HAP-1 (cell line): ENCODE measurements around the gene GGCX.

Experiments used
- DNase-seq, 2 experiments: peaks; one replicate each; pipeline ENCODE4 v3.0.0-alpha.2; 2016 to 2020; ENCODE audit warnings: low spot score in 2 of 2
- H3K27me3 ChIP-seq: fragments of 250-450 bp; sonication (Bioruptor Pico); 2 replicates; pipeline ENCODE4 v1.5.1; 2020; ENCODE audit warnings: low read depth, mild to moderate bottlenecking, moderate library complexity
- H3K36me3 ChIP-seq: fragments of 250-450 bp; sonication (Bioruptor Pico); replicated peaks from 2 replicates; pipeline ENCODE4 v1.5.1; 2020; ENCODE audit warnings: mild to moderate bottlenecking
- H3K4me1 ChIP-seq: fragments of 250-450 bp; sonication (Bioruptor Pico); 2 replicates; pipeline ENCODE4 v1.5.1; 2020; ENCODE audit warnings: mild to moderate bottlenecking
- H3K4me3 ChIP-seq: fragments of 250-450 bp; sonication (Bioruptor Pico); 2 replicates; pipeline ENCODE4 v1.5.1; 2020; ENCODE audit warnings: mild to moderate bottlenecking, moderate library complexity
- H3K9me3 ChIP-seq: fragments of 250-450 bp; sonication (Bioruptor Pico); 2 replicates; pipeline ENCODE4 v1.5.1; 2020; ENCODE audit warnings: mild to moderate bottlenecking, moderate library complexity
- in situ Hi-C: fragments of 300-500 bp; cut with MboI; formaldehyde crosslinking; loops from 3 replicates; pipeline ENCODE4 v1.14.3; 2020; ENCODE audit warnings: low sequenced_read_pairs, inconsistent platforms, mixed read lengths

Gene GGCX

GRCh38 chr2:85589181-85589580, 27.9 kb upstream of the GGCX start:
- Histone ChIP-seq H3K4me3 (no peak overlapping the region), H3K27me3 (0 out of 2 replicates have a peak, but pooled peaks cover 2% of the 10 kb centered on the region), H3K4me1 (no peaks in the 10 kb centered on the region), H3K9me3 (no peaks in the 10 kb centered on the region), H3K36me3 (no peaks in the 10 kb centered on the region)
- no peak for DNase-seq
- in situ Hi-C loops = no loop called here

DNA sequence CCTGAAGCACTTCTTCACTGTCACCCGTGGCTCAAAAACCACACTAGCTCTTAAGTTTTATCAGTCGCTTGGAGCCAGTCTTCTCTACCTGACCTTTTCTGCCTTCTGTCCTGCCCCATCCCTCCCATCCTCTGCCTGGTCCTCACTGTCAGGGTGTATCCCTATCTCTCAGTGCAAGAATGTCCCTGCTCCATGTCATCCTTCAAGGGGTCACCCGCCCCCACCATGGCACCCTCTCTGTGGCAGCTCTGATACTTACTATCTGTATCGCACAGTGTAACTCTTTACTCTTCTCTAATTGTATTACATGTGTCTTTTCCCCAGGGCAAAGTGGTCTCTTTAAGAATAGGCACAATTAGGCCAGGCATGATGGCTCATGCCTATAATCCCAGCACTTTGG, 27.4 kb upstream of the GGCX start:
- in situ Hi-C loops = no loop called here

GRCh38 chr2:85588236-85588635, 26.9 kb upstream of the GGCX start:
- in situ Hi-C loops = no loop called here
- no peaks in the 10 kb centered on the region for H3K4me1 ChIP-seq

More for the DNA sequence above, 27.4 kb upstream of the GGCX start:
- no peaks in the 10 kb centered on the region for H3K4me1 ChIP-seq
- no peaks in the 10 kb centered on the region for H3K36me3 ChIP-seq
- no peak for DNase-seq
- no peak overlapping the region for H3K4me3 ChIP-seq
- no peaks in the 10 kb centered on the region for H3K9me3 ChIP-seq
- 0 out of 2 replicates have a peak, but pooled peaks cover 2% of the 10 kb centered on the region for H3K27me3 ChIP-seq

GRCh38 chr2:85585781-85586105, 24.4 kb upstream of the GGCX start:
- Histone ChIP-seq H3K4me1 (no peaks in the 10 kb centered on the region), H3K4me3 (no peak overlapping the region), H3K36me3 (no peaks in the 10 kb centered on the region), H3K27me3 (peaks cover 2% of the 10 kb centered on the region; the same call in 1 of the 2 replicates), H3K9me3 (no peaks in the 10 kb centered on the region)
- DNase-seq = no peak
- in situ Hi-C loops = no loop called here

More at GRCh38 chr2:85588236-85588635, 26.9 kb upstream of the GGCX start:
- DNase-seq = no peak
- no peak overlapping the region for H3K4me3 ChIP-seq
- no peaks in the 10 kb centered on the region for H3K9me3 ChIP-seq
- H3K36me3 ChIP-seq = no peaks in the 10 kb centered on the region
- H3K27me3 ChIP-seq = peaks cover 2% of the 10 kb centered on the region; the same call in 1 of the 2 replicates

DNA sequence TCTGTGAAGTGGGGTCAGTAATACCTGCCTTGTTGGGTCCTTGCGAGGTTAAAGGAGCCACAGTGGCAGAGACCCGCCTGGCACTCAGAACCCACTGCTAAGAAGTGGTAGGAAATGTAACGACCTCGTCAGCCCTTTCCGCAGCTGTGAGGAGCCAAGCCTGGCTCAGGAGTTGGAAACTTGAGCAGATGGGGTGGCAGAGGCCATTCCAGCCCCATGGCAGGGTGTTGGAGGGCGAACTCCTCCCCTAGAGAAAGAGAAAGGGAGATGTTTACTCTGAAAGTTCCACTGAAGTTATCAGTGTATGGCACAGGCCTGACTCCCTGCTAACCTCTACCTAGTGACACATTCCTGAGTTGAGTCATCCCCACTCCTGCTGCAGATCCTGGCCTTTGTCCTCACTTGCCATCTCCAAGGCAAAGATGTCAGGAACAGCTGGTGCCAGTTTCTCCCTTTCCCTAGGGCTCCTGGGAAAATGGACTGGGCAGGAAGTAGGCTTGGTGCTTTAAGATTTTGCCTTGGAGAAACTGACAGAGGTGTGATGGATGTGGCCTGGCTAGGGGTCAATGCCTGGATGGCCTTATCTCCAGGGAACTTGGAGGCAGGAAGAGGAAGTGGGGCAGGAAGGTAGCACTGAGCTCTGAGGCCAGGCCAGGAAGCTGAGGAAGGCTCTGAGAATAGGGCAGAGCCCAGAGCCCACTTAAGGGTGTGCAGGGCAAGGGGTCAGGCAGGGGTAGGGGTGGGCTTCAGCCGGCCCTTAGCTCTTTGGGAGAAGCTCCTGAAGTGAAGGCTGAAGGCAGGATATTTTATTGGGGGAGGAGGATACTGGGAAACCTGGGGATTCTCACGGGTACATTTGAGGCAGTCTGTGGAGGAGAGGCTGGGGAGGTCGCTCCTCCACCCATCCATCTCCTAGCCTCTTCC, 23.8 kb upstream of the GGCX start:
- DNase-seq = no peak
- in situ Hi-C loops = no loop called here
- Histone ChIP-seq H3K27me3 (peaks cover 2% of the 10 kb centered on the region; the same call in 1 of the 2 replicates), H3K36me3 (no peaks in the 10 kb centered on the region), H3K4me1 (no peaks in the 10 kb centered on the region), H3K9me3 (no peaks in the 10 kb centered on the region), H3K4me3 (no peak overlapping the region)

DNA sequence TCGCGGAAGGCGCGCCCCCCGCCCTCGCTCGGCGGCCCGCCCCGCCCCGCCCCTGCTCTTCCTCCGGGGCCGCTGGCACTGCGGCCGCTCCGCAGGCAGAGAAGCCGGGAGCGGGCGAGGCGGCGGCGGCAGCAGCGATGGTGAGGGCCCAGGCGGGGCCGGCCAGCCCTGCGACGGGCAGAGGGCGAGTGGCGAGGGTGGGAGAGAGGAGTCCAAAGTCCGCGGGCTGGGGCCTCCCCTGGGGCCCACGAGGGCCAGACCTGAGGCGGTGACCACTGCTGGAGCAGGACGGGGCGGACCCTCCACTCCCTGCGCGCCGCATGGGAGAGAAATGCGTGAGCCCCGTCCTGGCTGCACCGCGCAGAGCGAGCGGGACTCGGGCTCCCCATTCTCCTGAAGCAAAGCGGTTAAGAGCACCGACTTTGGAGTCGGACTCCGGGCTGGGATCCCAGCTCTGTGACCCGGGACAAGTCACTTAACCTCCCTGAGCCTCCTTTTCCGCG, 23.1 kb upstream of the GGCX start, which contains the start of gene VAMP5:
Gene VAMP5, plus strand, starts transcription at position 78 of the 503 bp plus-strand sequence. Its CDS starts 60 bp downstream, at position 138.
- no peak within 1 kb of the TSS for H3K4me3 ChIP-seq
- H3K27me3 ChIP-seq = peaks cover 2% of the 10 kb centered on the region; the same call in 1 of the 2 replicates
- H3K9me3 ChIP-seq = no peaks in the 10 kb centered on the region
- in situ Hi-C loops = no loop called here
- no peak for DNase-seq
- no peaks in the 10 kb centered on the region for H3K36me3 ChIP-seq
- no peaks in the 10 kb centered on the region for H3K4me1 ChIP-seq

- DNase-seq = no peak
- Histone ChIP-seq H3K4me3 (no peak overlapping the region), H3K9me3 (no peaks in the 10 kb centered on the region), H3K36me3 (no peaks in the 10 kb centered on the region), H3K4me1 (no peaks in the 10 kb centered on the region), H3K27me3 (peaks cover 2% of the 10 kb centered on the region; the same call in 1 of the 2 replicates)
- in situ Hi-C loops = no loop called here
These were observed 22.5 kb upstream of the GGCX start for GRCh38 chr2:85583667-85584353.

DNA sequence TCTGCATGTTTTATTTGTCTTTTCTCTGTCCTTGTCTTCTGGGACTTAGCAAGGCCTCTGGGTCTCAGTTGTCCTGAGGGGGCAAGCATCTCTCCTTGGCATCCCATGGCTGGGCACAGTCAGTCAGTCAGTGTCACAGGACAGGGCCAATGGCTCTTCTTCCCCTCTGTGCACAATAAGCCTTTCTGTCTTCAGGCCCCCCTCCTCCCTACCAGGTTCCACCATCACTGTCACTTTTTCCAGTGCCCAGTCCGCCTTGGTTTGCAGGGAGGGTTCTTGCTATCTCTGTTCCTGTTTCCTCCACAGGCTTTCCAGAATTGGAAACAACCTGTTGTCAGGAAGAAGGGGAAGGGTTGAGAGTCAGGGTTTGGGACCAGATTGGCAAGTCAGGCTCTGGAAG, 21.2 kb upstream of the GGCX start:
- peaks cover 2% of the 10 kb centered on the region; the same call in 1 of the 2 replicates for H3K27me3 ChIP-seq

DNA sequence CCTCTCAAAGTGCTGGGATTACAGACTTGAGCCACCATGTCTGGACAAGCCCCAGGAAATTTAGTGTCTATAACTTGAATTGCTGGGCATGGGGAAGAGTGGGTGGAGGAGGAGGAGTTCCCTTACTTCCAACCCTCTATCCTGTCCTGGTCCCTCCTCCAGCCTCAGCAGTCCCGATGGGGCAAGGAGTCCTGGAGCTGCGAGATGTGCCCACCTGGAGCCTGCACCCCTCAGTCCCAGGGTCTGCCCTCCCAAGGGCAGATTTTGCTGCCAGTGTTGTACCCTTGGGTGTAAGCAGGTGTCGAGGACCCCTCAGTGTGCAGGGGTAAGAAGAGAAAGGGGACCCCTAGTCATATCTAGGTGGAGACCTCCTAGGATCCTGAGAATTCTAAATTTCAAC, 18.9 kb upstream of the GGCX start:
- in situ Hi-C loops = no loop called here
- H3K4me3 ChIP-seq = no peak overlapping the region

More for the DNA sequence above, 21.2 kb upstream of the GGCX start:
- Histone ChIP-seq H3K9me3 (no peaks in the 10 kb centered on the region), H3K4me3 (no peak overlapping the region), H3K36me3 (no peaks in the 10 kb centered on the region), H3K4me1 (no peaks in the 10 kb centered on the region)
- no peak for DNase-seq
- in situ Hi-C loops = no loop called here

GRCh38 chr2:85579266-85579935, 18.1 kb upstream of the GGCX start:
- DNase-seq = no peak
- no peaks in the 10 kb centered on the region for H3K36me3 ChIP-seq
- in situ Hi-C loops = no loop called here

More for the DNA sequence above, 18.9 kb upstream of the GGCX start:
- Histone ChIP-seq H3K27me3 (no peaks in the 10 kb centered on the region; the same call in 1 of the 2 replicates), H3K4me1 (no peaks in the 10 kb centered on the region), H3K36me3 (no peaks in the 10 kb centered on the region), H3K9me3 (no peaks in the 10 kb centered on the region)
- no peak for DNase-seq

GRCh38 chr2:85578243-85579180, 17.2 kb upstream of the GGCX start:
- no peak for DNase-seq
- Histone ChIP-seq H3K9me3 (no peaks in the 10 kb centered on the region), H3K27me3 (no peaks in the 10 kb centered on the region; the same call in 1 of the 2 replicates), H3K4me3 (no peak overlapping the region), H3K4me1 (no peaks in the 10 kb centered on the region), H3K36me3 (no peaks in the 10 kb centered on the region)
- in situ Hi-C loops = no loop called here

More at GRCh38 chr2:85579266-85579935, 18.1 kb upstream of the GGCX start:
- no peaks in the 10 kb centered on the region for H3K9me3 ChIP-seq
- no peak overlapping the region for H3K4me3 ChIP-seq
- no peaks in the 10 kb centered on the region for H3K4me1 ChIP-seq
- H3K27me3 ChIP-seq = no peaks in the 10 kb centered on the region; the same call in 1 of the 2 replicates

DNA sequence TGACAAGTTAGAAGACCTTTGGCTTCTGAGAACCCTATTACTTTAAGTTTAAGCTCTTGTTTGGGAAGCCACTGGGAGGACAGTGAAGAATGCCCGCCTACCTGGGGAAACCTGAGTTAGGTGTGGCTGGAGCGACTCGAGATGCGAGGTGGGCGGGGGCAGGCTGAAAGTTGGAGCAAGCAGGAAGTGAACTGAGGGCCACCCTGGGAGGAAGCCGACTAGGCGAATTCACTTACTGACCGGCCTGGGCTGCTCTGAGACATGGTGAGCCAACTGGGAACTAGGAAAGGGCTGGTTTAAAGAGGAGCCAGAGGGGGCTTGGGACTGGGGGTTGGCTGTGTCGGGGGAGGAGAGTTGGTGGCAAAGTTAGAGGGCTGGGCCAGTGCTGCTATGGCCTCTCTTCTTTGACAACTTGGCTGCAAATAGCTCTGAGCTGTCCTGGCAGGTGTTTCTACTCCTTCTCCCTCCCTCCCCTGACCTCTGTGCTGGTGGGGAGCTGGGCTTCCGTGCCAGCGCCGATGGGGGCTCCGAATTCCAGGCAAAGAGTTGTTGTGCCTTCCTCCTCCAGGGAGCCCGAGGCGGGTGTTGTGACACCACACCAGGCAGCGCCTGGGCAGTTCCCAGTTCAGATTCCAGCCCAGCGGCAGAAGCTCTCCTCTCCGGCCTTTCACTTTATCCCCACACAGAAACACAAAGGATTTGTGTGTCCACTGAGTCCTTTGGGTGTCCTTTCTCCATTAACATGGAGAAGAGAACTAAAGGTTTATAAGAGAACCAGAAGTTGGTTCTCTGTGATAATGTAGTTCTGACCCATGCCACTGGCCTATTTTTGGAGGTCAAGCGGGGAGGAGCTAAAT, 16.3 kb upstream of the GGCX start, which contains the start of gene VAMP8:
Gene VAMP8, plus strand, starts transcription at position 201 of the 857 bp plus-strand sequence. Its CDS starts 61 bp downstream, at position 262.
- Histone ChIP-seq H3K27me3 (no peaks in the 10 kb centered on the region), H3K9me3 (no peaks in the 10 kb centered on the region), H3K36me3 (no peaks in the 10 kb centered on the region), H3K4me1 (peaks cover 4% of the 10 kb centered on the region), H3K4me3 (no peak within 1 kb of the TSS)
- DNase-seq = no peak
- in situ Hi-C loops = no loop called here
